ENCODE measurements around the gene SZT2. TPM values are rescaled to one million over a fixed set of nuclear protein-coding genes. Genes with fewer than 3 reads are reported as not detected.
"Not testable (repeated sequence)": the region's sequence is repeated elsewhere in the genome, so short reads cannot be mapped to it uniquely, and the experiment has no call there.

Gene SZT2
- total and polyA plus RNA-seq, 8 donors = 18.5 to 54.9 (median 24.6) TPM

- FAIRE-seq (no peak), ATAC-seq (no peak), DNase-seq (no peak)
- no peaks in the 10 kb centered on the region for H3K36me3 ChIP-seq
- H3K9me3 ChIP-seq = no peaks in the 10 kb centered on the region
- H3K27me3 ChIP-seq = no peaks in the 10 kb centered on the region
- intact Hi-C loops (cut with DNase I) = no loop called here
- TF ChIP-seq CTCF (IDR thresholded peaks at IDR 0.05) = no peak
- WGBS, 2 donors = 86 to 89% methylated on average over 4 of the region's 4 CpGs
- H3K4me1 ChIP-seq = peaks cover 0 to 9% (median 4%) of the 10 kb centered on the region in 3 donors
- H3K4me3 ChIP-seq = no peak overlapping the region
- peak overlapping the region in 1 of 4 donors; percentile 39 for H3K27ac ChIP-seq
Observed at GRCh38 chr1:43473463-43473862, 83.8 kb downstream of the SZT2 start.

- H3K27ac ChIP-seq = peak overlapping the region in 2 of 4 donors; percentile 10 to 43
- H3K4me3 ChIP-seq; H3K36me3 ChIP-seq; H3K27me3 ChIP-seq; FAIRE-seq; DNase-seq; intact Hi-C loops (cut with DNase I); H3K9me3 ChIP-seq; H3K4me1 ChIP-seq: not testable (repeated sequence)
- WGBS, 2 donors = 58 to 68% methylated on average over 8 to 9 of the region's 10 CpGs
- peak; percentile 53 to 82 (median 74) for ATAC-seq
Observed at GRCh38 chr1:43475611-43476401, 86.1 kb downstream of the SZT2 start.

- H3K9me3 ChIP-seq = no peaks in the 10 kb centered on the region
- H3K4me3 ChIP-seq = no peak overlapping the region
- intact Hi-C loops (cut with DNase I) = no loop called here
- FAIRE-seq (no peak), ATAC-seq (no peak), DNase-seq (no peak)
- 93 to 96% methylated on average over 1 of the region's 1 CpG for WGBS, 2 donors
- peaks cover 0 to 5% (median 4%) of the 10 kb centered on the region in 3 donors for H3K4me1 ChIP-seq
- H3K27me3 ChIP-seq = no peaks in the 10 kb centered on the region
- no peaks in the 10 kb centered on the region for H3K36me3 ChIP-seq
- TF ChIP-seq CTCF (IDR thresholded peaks at IDR 0.05) = no peak
- H3K27ac ChIP-seq = no peak overlapping the region
Observed at GRCh38 chr1:43477716-43478115, 88.0 kb downstream of the SZT2 start.

GRCh38 chr1:43479414-43479813, 89.7 kb downstream of the SZT2 start:
- ATAC-seq (no peak), FAIRE-seq (no peak), DNase-seq (no peak)
- no peaks in the 10 kb centered on the region for H3K36me3 ChIP-seq
- H3K9me3 ChIP-seq = no peaks in the 10 kb centered on the region
- TF ChIP-seq CTCF (IDR thresholded peaks at IDR 0.05) = no peak
- 53 to 59% methylated on average over 3 of the region's 3 CpGs for WGBS, 2 donors
- H3K27me3 ChIP-seq = no peaks in the 10 kb centered on the region
- no peak overlapping the region for H3K4me3 ChIP-seq
- intact Hi-C loops (cut with DNase I) = no loop called here
- no peak overlapping the region for H3K27ac ChIP-seq
- no peaks in the 10 kb centered on the region for H3K4me1 ChIP-seq

GRCh38 chr1:43481491-43481890, 91.8 kb downstream of the SZT2 start:
- TF ChIP-seq CTCF (IDR thresholded peaks at IDR 0.05) = no peak
- Histone ChIP-seq H3K4me1 (no peaks in the 10 kb centered on the region), H3K27me3 (no peaks in the 10 kb centered on the region), H3K9me3 (no peaks in the 10 kb centered on the region), H3K36me3 (no peaks in the 10 kb centered on the region), H3K27ac (no peak overlapping the region), H3K4me3 (no peak overlapping the region)
- intact Hi-C loops (cut with DNase I) = no loop called here
- DNase-seq (no peak), ATAC-seq (no peak), FAIRE-seq (no peak)
- 89 to 95% methylated on average over 2 of the region's 2 CpGs for WGBS, 2 donors

Measured in pancreas (tissue), 10 donors.